GM10266 (cell line): ENCODE data around the gene VOPP1.
"Not testable (repeated sequence)": the region's sequence is repeated elsewhere in the genome, so short reads cannot be mapped to it uniquely, and the experiment has no call there.

Experiments used
- DNase-seq: peaks from one replicate; pipeline ENCODE4 v3.0.0; 2012; ENCODE audit errors: extremely low spot score
- TF ChIP-seq, protein P1 (sequence below): IDR thresholded peaks from 2 replicates; pipeline ENCODE4 v1.5.1; 2012; ENCODE audit warnings: mild to moderate bottlenecking, low read depth; ENCODE audit not compliant: control insufficient read depth, insufficient read depth; ENCODE audit errors: missing control alignments

VOPP1 gene

GRCh38 chr7:55472928-55473725, 99.2 kb downstream of the VOPP1 start:
- TF ChIP-seq, protein P1, sequence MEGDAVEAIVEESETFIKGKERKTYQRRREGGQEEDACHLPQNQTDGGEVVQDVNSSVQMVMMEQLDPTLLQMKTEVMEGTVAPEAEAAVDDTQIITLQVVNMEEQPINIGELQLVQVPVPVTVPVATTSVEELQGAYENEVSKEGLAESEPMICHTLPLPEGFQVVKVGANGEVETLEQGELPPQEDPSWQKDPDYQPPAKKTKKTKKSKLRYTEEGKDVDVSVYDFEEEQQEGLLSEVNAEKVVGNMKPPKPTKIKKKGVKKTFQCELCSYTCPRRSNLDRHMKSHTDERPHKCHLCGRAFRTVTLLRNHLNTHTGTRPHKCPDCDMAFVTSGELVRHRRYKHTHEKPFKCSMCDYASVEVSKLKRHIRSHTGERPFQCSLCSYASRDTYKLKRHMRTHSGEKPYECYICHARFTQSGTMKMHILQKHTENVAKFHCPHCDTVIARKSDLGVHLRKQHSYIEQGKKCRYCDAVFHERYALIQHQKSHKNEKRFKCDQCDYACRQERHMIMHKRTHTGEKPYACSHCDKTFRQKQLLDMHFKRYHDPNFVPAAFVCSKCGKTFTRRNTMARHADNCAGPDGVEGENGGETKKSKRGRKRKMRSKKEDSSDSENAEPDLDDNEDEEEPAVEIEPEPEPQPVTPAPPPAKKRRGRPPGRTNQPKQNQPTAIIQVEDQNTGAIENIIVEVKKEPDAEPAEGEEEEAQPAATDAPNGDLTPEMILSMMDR, result no peak
- no peak for DNase-seq

- DNase-seq, result not testable (repeated sequence)
Observed at GRCh38 chr7:55472406-55472805, 99.9 kb downstream of the VOPP1 start.

DNA sequence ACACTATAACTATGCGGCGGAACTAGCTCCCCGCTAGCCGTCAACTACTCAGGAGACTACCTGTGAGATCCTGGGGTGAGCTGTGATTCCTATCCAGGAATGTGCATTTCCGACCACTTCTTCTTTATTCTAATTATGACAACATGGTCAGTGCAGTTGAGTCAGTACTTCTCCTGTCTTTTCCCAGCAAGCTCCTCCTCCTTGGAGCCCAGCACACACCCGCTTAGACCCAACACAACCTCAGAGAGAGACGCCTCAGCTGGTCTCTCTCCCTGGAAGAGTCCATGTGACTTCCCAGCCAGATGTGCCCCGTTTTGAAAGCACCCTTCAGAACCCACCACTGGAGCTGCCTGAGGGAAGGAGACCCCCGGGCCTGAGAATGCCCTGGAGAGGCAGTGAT, 100.7 kb downstream of the VOPP1 start:
- DNase-seq, result not testable (repeated sequence)

DNA sequence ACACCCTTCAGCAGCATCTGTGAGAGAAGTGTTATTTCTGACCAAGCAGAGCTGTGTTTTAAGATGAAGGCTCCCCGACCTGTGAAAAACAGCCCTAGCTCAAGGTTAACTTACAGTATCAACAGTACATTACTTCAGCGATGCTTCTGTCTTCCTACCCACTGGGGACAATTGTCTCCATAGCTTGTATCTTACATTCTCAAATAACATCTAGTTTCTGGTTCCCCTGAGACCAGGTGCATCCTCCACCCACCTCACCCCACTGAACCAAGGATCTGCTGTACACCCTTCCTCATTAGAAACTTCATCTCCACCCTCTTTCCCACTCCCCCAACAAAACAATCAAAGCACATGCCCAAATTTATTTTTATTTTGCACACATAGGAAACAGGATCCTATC, 102.0 kb downstream of the VOPP1 start:
- TF ChIP-seq, protein P1, result no peak
- DNase-seq, result no peak

- TF ChIP-seq, protein P1, result no peak
- DNase-seq, result no peak
Observed at GRCh38 chr7:55469721-55470120, 102.6 kb downstream of the VOPP1 start.

DNA sequence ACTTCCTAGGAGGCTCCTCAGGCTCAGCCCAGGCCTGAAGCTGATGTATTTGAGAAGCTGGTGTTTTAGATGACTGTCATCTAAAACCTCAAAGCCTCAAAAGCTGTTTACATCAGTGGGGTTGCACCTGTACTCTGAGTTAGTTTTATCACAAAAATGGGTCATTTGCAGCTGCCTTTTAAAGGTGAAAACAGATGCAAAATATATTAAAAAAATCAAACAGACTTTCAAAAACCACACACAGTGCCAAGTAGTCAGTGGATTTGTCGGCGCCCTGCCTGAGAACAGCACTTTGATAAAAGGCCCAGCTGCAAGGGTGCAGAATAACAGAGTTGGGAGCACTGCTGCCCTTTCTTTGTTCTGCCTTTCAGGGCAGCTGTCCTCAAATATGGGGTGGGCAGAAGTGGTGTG, 103.0 kb downstream of the VOPP1 start:
- DNase-seq, result no peak
- TF ChIP-seq, protein P1, result no peak

GRCh38 chr7:55468495-55468894, 103.8 kb downstream of the VOPP1 start:
- no peak for DNase-seq
- TF ChIP-seq, protein P1, result no peak

GRCh38 chr7:55467047-55467593, 105.2 kb downstream of the VOPP1 start:
- TF ChIP-seq, protein P1, result no peak
- DNase-seq, result no peak
